HG02588 (cell line): ENCODE data around the gene PSENEN.

Experiments used
- ATAC-seq: cut with Tn5 transposase; IDR thresholded peaks from one replicate; pipeline ENCODE4 v1.9.1; 2021; ENCODE audit warnings: mild to moderate bottlenecking, moderate library complexity; ENCODE audit not compliant: unreplicated experiment

The PSENEN gene, protein sequence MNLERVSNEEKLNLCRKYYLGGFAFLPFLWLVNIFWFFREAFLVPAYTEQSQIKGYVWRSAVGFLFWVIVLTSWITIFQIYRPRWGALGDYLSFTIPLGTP

DNA sequence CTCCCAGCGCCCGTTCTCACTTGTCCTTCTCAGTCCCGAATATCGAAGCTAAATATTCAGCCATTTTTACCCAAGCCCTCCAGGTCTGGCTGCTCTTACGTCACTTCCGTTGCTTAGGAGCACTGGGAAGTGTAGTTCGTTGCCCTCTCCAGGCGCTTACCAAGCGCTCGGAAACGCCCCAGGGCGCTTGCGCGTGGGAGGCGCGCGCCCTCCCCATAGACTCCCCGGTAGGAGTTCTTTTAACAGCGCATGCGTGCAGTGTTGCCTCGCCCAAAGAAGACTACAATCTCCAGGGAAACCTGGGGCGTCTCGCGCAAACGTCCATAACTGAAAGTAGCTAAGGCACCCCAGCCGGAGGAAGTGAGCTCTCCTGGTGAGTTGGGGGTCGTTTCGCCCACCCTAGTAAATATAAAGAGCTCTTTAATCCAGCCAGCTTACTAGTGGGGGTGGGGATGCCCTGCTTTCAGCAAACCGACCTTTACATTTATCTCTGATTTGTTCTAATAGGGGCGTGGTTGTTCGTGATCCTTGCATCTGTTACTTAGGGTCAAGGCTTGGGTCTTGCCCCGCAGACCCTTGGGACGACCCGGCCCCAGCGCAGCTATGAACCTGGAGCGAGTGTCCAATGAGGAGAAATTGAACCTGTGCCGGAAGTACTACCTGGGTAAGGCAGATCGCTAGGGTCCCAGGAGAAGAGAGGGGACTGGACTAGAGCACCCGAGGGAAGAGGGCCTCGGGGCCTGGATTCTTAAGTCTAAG lies at the start of gene PSENEN, which contains the start of gene U2AF1L4:
PSENEN (plus strand) TSS at position 324 of the 759 bp plus-strand sequence; CDS start at position 604, 280 bp downstream.
U2AF1L4 (minus strand) TSS at position 91 of the 759 bp plus-strand sequence; CDS start at position 64, 27 bp downstream.
- ATAC-seq, result peak; percentile 36

DNA sequence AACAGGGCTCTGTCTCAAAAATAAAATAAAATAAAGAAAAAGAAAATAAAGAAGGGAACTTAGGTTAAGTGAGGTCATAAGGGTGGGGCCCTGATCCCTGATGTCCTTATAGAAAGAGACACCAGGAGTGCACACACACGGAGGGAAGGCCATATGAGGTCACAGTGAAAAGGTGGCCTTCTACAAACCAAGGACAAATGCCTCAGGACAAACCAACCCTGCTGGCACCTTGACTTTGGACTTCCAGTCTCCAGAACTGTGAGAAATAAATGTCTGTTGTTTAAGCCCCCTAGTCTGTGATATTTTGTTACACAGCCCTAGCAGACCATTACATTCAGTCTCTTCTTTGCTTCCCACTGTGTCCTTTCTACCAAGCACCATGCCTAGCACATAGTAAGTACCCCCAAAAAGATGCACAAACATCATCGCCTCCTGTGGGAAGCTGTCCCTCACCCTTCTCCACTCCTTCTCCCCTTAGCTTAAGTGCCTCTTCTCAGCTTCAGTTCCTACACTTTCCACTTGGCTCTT lies 49.5 kb upstream of the PSENEN start:
- ATAC-seq, result no peak

- no peak for ATAC-seq
Measured at GRCh38 chr19:35696835-35697234, 48.6 kb upstream of the PSENEN start.

DNA sequence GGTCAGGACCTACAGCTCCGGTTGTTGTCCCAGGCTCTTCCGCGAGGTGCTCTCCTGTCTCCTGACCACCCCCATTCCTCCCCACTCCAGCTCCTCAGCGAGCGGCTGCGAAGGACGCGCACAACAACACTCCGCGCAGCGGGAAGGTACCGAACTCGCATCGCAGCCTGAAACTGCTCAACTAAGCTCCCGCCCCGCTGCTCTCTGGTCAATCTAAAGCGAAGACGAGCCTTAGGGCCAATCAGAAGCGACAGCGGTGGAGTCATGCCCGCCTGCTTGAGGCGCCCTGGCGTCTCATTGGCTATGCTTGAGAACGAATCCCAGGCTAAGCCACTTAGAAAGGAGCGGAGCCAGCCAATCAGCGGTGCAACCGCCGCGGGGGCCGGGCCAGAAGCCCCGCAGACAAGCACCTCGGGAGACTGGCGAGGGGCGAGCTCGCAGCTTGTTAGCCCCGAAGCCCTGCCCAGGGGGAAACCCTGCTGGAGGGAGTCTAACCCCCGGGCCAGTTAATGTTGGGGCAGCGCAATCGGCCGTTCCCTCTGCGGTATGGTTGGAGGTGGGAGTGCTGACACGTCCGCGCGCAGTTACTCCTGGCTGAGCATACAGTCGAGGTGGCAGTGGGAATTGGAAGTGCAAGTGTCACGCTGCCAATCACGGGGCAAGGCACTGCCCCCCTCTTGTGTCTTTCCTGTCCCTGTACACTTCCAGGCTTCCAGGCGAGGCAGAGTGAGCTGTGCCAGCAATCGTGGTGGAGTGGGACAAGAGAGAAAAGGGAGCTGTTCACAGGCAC lies 43.0 kb upstream of the PSENEN start:
- ATAC-seq, result peak; percentile 92

DNA sequence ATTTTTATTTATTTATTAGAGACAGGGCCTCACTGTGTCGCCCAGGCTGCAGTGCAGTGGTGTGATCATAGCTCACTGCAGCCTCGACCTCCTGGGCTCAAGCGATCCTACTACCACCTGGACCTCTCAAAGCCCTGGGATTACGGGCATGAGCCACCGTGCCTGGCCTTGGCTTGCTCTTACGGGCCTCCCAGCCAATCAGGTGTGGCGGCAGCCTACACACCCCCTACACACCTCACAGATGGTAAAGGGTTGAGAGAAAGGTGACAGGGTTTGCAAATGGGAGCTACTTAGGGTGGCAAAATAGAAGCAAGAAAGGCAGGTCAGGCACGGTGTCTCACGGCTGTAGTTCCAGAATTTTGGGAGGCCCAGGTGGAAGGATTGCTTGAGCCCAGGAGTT lies 42.1 kb upstream of the PSENEN start:
- no peak for ATAC-seq

GRCh38 chr19:35704218-35704617 lies 41.2 kb upstream of the PSENEN start, which contains the start of gene ZBTB32:
ZBTB32 (plus strand) TSS chr19:35704558; CDS start chr19:35714627, 10,069 bp downstream.
- ATAC-seq, result no peak

GRCh38 chr19:35708391-35708790 lies 37.1 kb upstream of the PSENEN start:
- no peak for ATAC-seq

DNA sequence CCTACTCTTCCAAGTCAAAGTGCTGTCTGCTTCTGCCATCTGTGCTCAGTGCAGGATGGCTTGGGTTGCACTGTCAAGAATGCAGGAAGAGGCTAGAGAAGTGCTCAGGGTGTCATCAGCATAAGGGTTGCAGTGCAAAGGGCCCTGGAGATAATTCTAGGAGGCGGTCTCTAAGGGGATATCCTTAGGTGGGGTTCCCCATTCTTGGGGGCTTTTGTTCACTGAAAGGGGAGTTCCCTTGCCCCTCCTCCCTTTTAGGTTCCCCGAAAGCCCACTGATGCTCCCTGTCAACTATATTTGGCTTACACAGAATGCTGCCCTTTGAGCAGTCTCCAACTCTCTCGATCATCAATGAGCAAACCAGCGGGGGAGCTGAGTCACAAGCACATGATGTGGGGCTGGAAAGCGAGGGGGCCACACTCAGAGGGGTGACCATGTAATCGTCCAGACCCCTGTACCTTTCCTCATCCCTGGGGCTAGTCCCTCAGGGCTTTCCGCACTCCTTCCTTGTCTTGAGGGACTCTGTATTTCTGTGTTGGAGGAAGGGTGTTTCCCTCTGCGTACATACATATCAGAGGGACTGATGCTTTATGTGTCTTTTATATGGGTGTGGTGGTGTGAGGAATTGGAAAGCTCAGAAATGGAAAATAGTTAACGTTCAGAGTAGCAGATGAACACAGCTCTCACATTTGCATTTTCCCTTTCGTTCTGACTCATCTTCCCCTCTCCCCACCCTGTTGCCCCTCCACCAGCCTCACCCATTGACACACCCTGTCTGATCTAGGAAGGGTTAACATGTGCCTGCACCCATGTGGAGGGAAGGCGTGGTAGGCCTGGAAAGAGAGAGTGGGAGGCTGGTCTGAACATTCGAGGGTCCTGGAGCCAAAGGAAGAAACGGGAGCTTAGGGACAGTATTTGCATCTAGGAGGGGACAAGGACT lies 34.4 kb upstream of the PSENEN start:
- no peak for ATAC-seq

- ATAC-seq, result no peak
Measured at GRCh38 chr19:35712567-35713505, 32.6 kb upstream of the PSENEN start.

DNA sequence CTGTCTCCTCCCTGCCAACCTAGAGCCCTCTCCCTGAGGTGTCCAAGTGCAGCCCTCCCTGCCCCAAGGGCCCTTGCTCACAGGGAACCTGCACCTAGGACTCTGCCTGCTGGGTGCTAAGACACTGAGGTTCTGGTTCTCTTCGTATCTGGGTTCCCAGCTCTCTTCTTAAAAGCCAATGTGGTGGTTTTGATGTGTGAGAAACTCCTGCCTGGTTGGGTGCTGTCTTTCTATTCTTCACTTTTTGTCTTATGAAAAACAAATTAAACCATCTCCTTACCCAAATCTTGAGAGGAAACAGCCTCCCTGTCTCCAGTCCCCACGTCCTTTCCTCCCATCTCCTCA lies 32.0 kb upstream of the PSENEN start:
- no peak for ATAC-seq

DNA sequence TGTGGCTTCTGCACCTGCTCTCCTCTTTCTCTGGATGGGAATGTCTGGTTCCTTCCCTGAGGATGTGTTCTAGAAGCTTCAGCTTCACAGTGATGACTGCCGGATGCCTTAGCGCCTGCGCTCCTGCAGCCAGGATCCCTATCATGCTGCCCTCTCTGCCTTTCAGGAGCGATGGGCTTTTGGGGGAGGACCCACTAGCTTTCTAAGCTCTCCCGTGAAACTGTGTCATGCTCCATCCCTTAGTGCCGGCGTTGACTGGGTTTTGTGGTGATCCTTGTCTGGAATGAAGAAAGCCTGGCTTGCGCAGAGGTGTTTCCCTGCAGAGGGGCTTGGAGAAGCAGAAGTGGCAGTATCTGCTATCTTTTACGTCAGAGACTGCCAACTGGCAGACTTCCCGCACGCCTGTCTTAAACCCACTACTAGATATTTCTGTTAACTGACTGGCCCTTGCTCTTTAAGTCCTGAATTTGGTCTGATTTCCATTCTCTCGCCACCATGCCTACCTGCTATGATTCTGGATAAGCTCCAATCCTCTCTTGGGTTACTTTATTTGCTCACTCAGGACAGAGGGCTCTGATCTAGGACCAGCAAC lies 31.5 kb upstream of the PSENEN start:
- ATAC-seq, result no peak

DNA sequence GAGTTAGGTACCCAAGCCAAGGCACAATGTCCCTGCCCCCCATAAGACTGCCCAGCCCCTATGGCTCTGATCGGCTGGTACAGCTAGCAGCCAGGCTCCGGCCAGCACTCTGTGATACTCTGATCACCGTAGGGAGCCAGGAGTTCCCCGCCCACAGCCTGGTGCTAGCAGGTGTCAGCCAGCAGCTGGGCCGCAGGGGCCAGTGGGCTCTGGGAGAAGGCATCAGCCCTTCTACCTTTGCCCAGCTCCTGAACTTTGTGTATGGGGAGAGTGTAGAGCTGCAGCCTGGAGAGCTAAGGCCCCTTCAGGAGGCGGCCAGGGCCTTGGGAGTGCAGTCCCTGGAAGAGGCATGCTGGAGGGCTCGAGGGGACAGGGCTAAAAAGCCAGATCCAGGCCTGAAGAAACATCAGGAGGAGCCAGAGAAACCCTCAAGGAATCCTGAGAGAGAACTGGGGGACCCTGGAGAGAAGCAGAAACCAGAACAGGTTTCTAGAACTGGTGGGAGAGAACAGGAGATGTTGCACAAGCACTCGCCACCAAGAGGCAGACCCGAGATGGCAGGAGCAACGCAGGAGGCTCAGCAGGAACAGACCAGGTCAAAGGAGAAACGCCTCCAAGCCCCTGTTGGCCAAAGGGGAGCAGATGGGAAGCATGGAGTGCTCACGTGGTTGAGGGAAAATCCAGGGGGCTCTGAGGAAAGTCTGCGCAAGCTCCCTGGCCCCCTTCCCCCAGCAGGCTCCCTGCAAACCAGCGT lies 30.7 kb upstream of the PSENEN start:
- no peak for ATAC-seq

- no peak for ATAC-seq
Measured at GRCh38 chr19:35715355-35715809, 30.1 kb upstream of the PSENEN start.

DNA sequence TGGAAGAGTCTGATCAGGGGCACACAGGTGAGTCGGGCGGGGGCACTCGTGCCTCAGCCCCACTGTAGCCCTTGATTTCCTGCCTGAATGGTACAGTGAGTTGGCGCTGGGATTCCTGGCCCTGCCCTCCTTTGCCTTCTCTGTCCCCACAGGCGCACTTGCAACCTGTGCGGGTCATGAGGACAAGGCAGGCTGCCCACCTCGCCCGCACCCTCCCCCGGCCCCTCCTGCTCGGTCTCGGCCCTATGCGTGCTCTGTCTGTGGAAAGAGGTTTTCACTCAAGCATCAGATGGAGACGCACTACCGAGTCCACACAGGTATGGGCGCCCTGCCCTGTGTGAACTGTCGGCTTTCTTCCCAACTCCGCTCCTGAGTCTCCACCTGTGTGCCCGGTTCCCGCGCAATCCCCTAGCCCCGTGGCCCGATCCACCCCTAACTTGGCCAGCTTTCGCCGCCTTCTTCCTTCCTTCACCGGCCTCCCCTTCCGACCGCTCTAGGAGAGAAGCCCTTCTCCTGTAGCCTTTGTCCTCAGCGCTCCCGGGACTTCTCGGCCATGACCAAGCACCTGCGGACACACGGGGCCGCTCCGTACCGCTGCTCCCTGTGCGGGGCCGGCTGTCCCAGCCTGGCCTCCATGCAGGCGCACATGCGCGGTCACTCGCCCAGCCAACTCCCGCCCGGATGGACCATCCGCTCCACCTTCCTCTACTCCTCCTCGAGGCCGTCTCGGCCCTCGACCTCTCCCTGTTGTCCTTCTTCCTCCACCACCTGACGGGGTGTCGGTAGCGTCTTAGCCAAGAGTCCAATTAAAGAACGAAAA lies 29.3 kb upstream of the PSENEN start:
- no peak for ATAC-seq

DNA sequence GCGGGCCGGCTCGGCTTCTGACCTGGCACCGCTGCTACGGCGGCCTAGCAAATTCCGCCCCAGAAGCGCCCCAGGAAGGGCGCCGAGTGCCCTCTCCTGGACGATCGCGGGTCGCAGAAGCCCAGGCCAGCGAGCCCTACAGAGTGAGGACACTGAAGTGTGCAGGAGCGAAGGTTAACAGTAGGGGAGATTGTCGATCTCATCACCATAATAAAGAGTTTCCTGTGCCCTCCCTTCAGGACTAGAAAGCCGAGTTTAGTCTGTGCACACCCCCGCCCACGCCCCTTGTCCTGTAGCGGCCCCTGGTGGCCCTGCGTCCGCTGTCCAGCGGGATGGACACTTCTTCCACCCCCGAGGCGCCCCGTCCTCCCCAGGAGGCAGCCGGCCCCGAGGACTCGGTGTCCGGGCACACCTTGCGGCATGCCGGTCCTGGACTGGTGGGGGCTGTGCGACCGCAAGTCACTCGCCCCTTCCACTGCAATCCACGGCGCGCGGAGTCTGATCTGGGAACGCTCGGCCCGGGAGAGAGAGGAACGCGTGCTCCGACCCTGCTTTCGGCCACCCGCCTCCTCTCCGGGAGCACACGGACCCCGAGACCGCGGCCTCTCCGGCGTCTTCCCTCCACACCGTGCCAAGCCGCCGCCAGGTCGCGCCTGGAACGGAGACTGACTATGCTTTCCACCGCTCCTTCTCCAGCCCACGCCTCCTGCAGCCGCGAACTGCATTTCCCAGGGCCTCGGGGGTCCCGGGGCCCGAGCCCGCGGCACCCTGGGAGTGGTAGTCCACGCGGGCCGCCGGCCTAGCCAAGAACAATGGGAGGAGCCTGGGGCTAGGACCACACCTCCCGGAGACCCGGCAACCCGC lies 28.4 kb upstream of the PSENEN start:
- peak; percentile 54 for ATAC-seq

- ATAC-seq, result peak; percentile 48
Measured at GRCh38 chr19:35717665-35718344, 27.6 kb upstream of the PSENEN start, which contains the start of gene KMT2B. KMT2B (plus strand) TSS chr19:35718003; CDS start chr19:35718019, 16 bp downstream.
